HL-60 (cell line): Measurements from ENCODE around the gene JAKMIP1.

Experiments used
- DNase-seq, 2 experiments: peaks; one replicate each; pipeline ENCODE4 v3.0.0-alpha.2; 2010 to 2020; ENCODE audit warnings: low read depth in 1 of 2, low spot score in 1 of 2
- H3K27ac ChIP-seq: fragments of 250-450 bp; sonication (Bioruptor Pico); replicated peaks from 2 replicates; pipeline ENCODE4 v1.5.1; 2020; ENCODE audit warnings: mild to moderate bottlenecking, moderate library complexity
- H3K27me3 ChIP-seq: fragments of 250-450 bp; sonication (Bioruptor Pico); 2 replicates; pipeline ENCODE4 v1.5.1; 2021; ENCODE audit warnings: mild to moderate bottlenecking, moderate library complexity; ENCODE audit not compliant: insufficient read depth, poor library complexity, severe bottlenecking
- H3K4me3 ChIP-seq: replicated peaks from 2 replicates; pipeline ENCODE4 v1.5.1; 2011; ENCODE audit warnings: mild to moderate bottlenecking, control low read depth, low read length; ENCODE audit not compliant: insufficient read depth
- GABPA ChIP-seq: IDR thresholded peaks from 2 replicates; pipeline ENCODE4 v1.6.1; 2012; ENCODE audit warnings: low read depth
- POLR2AphosphoS5 ChIP-seq: IDR thresholded peaks from 2 replicates; pipeline ENCODE4 v1.6.1; 2012; ENCODE audit warnings: low read depth
- SPI1 ChIP-seq: IDR thresholded peaks from 2 replicates; pipeline ENCODE4 v1.6.1; 2012; ENCODE audit warnings: low read depth, mild to moderate bottlenecking, borderline replicate concordance
- TF ChIP-seq, protein P1 (sequence below): IDR thresholded peaks from one replicate; pipeline ENCODE4 v1.5.1; 2011; ENCODE audit warnings: low read length, control low read depth, inconsistent platforms; ENCODE audit not compliant: insufficient read depth
- TF ChIP-seq, protein P2 (sequence below): IDR thresholded peaks from 2 replicates; pipeline ENCODE4 v1.6.1; 2012; ENCODE audit warnings: low read depth; ENCODE audit not compliant: insufficient replicate concordance

Gene JAKMIP1

GRCh38 chr4:6021831-6022606 is 178.3 kb downstream of the JAKMIP1 start:
- no peak for TF ChIP-seq GABPA
- TF ChIP-seq SPI1, result no peak
- TF ChIP-seq, protein P1, sequence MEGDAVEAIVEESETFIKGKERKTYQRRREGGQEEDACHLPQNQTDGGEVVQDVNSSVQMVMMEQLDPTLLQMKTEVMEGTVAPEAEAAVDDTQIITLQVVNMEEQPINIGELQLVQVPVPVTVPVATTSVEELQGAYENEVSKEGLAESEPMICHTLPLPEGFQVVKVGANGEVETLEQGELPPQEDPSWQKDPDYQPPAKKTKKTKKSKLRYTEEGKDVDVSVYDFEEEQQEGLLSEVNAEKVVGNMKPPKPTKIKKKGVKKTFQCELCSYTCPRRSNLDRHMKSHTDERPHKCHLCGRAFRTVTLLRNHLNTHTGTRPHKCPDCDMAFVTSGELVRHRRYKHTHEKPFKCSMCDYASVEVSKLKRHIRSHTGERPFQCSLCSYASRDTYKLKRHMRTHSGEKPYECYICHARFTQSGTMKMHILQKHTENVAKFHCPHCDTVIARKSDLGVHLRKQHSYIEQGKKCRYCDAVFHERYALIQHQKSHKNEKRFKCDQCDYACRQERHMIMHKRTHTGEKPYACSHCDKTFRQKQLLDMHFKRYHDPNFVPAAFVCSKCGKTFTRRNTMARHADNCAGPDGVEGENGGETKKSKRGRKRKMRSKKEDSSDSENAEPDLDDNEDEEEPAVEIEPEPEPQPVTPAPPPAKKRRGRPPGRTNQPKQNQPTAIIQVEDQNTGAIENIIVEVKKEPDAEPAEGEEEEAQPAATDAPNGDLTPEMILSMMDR, result no peak
- no peak for TF ChIP-seq POLR2AphosphoS5
- TF ChIP-seq, protein P2, sequence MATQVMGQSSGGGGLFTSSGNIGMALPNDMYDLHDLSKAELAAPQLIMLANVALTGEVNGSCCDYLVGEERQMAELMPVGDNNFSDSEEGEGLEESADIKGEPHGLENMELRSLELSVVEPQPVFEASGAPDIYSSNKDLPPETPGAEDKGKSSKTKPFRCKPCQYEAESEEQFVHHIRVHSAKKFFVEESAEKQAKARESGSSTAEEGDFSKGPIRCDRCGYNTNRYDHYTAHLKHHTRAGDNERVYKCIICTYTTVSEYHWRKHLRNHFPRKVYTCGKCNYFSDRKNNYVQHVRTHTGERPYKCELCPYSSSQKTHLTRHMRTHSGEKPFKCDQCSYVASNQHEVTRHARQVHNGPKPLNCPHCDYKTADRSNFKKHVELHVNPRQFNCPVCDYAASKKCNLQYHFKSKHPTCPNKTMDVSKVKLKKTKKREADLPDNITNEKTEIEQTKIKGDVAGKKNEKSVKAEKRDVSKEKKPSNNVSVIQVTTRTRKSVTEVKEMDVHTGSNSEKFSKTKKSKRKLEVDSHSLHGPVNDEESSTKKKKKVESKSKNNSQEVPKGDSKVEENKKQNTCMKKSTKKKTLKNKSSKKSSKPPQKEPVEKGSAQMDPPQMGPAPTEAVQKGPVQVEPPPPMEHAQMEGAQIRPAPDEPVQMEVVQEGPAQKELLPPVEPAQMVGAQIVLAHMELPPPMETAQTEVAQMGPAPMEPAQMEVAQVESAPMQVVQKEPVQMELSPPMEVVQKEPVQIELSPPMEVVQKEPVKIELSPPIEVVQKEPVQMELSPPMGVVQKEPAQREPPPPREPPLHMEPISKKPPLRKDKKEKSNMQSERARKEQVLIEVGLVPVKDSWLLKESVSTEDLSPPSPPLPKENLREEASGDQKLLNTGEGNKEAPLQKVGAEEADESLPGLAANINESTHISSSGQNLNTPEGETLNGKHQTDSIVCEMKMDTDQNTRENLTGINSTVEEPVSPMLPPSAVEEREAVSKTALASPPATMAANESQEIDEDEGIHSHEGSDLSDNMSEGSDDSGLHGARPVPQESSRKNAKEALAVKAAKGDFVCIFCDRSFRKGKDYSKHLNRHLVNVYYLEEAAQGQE, result no peak
- H3K4me3 ChIP-seq, result no peak overlapping the region
- no peak for DNase-seq
- H3K27me3 ChIP-seq, result no peaks in the 10 kb centered on the region
- no peak overlapping the region for H3K27ac ChIP-seq

- no peak overlapping the region for H3K4me3 ChIP-seq
- DNase-seq, result no peak
- no peak overlapping the region for H3K27ac ChIP-seq
- H3K27me3 ChIP-seq, result no peaks in the 10 kb centered on the region
- TF ChIP-seq, protein P1, result no peak
- TF ChIP-seq, protein P2, result no peak
- TF ChIP-seq GABPA (no peak), POLR2AphosphoS5 (no peak), SPI1 (no peak)
Measured at GRCh38 chr4:6020613-6021012, 179.7 kb downstream of the JAKMIP1 start.

DNA sequence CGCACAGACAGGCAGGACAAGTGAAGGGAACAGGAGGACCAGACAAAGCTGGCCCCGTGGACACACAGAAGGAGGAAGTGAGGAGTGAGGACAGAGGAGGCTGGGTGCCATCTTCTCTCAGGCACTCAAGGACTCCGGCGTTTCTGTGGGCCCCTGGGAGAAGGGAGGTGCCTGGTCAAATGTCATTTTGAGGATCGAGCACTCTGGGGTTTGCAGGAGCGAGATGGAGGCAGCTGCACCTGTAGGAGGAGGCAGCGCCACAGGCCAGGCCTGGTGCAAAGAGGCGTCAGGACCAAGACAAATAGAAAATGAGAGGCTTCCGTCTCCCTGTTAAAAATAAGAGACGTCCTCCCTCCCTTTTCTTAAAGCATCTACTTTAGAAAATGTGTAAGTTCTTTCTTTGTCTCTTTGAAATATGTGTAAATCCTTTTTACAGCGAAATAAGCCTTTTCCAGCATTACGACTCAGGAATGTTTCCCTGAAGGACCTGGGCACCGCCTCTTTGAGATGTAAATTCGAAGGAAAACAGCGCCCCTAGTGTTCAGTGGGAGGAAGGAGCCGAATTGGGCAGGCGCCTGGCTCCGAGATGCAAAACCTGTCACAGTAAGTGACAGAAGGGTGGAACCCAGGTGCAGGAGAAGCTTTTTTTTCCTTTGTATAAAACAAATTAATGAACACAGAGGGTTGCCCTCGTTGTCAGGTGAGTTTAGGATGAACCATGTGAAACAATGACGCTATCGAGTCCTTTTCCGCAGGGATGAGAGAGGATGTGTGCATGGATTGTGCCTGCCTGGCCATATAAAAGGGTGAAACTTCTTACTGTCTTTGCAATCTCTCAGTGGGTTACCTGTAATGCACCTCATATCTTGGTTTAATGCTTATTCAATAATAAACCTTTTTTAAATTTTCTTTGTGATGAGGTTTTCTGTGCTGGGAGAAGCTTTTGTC is 180.8 kb downstream of the JAKMIP1 start:
- peak; percentile 13 to 29 for DNase-seq
- Histone ChIP-seq H3K4me3 (no peak overlapping the region), H3K27me3 (no peaks in the 10 kb centered on the region), H3K27ac (no peak overlapping the region)
- TF ChIP-seq, protein P2, result no peak
- no peak for TF ChIP-seq GABPA
- TF ChIP-seq, protein P1, result peak; percentile 49
- TF ChIP-seq POLR2AphosphoS5, result no peak
